ENCODE measurements around the gene SPHK2. TPM values are rescaled to one million over a fixed set of nuclear protein-coding genes. Genes with fewer than 3 reads are reported as not detected.
A peak's percentile ranks its signal among the peaks of the same experiment; 100 is the strongest.

SPHK2 gene
- total and polyA plus RNA-seq, 2 of the 8 experiments (the other 6 are each of a cell fraction or from before 2014, with no cell fraction given), result 43.9 to 60.9 TPM

GRCh38 chr19:48630296-48631063 is 11.2 kb downstream of the SPHK2 start:
- H3K36me3 ChIP-seq (ENCODE audit: control insufficient read depth in 2 of 4, insufficient read depth in 4 of 4, low read length in 3 of 4), result peaks cover 0 to 11% (median 1%) of the 10 kb centered on the region in 4 experiments; a peak in 1 of 8 replicates
- H3K79me2 ChIP-seq (ENCODE audit: control insufficient read depth in 1 of 2, insufficient read depth in 2 of 2, low read length in 2 of 2), result peaks cover 0 to 6% of the 10 kb centered on the region in 2 experiments; a peak in 2 of 4 replicates
- H2BK5ac ChIP-seq (ENCODE audit: low read depth, low read length), result peak overlapping the region; percentile 76; the same call in 1 of the 2 replicates
- H3K9me3 ChIP-seq (ENCODE audit: insufficient read depth in 2 of 2, low read depth in 1 of 2, low read length in 1 of 2), result no peaks in the 10 kb centered on the region
- no peak overlapping the region for H2BK120ac ChIP-seq (replicated peaks; ENCODE audit: low read depth, low read length)
- no peak overlapping the region for H3K23ac ChIP-seq (ENCODE audit: insufficient read length)
- no peak overlapping the region for H3K14ac ChIP-seq (ENCODE audit: insufficient read length)
- POLR2A ChIA-PET (ENCODE audit: partially characterized antibody), result interaction anchor here (0.6 to 30.9 kb wide), 20 partner anchors 11 to 338 kb away, joined by 3 to 788 read pairs (median 4); partner anchors contain the start of genes CA11, FAM83E, FUT2 and RPL18
- WGBS, 2 experiments (ENCODE audit: extremely low coverage in 1 of 2, insufficient coverage in 1 of 2, insufficient read length in 1 of 2, insufficient replicate concordance in 2 of 2, low coverage in 1 of 2, low lambda C conversion rate in 2 of 2, missing lambda C conversion rate in 1 of 2), result 2% methylated on average over 44 of the region's 47 CpGs; no CpG with 5 or more reads in 1 of the 2 experiments
- H2AK5ac ChIP-seq (ENCODE audit: low read depth, low read length), result no peak overlapping the region
- no peak overlapping the region for H4K8ac ChIP-seq (ENCODE audit: extremely low read depth, insufficient read depth, low read length)
- H3K23me2 ChIP-seq (ENCODE audit: low read depth, low read length), result peaks cover 10% of the 10 kb centered on the region
- CTCF ChIA-PET (ENCODE audit: partially characterized antibody), result interaction anchor here (0.5 to 2.1 kb wide), 17 partner anchors 8 to 432 kb away, joined by 3 to 6 read pairs (median 3); partner anchors contain the start of genes RPL18 and SPHK2
- H3K4me3 ChIP-seq (ENCODE audit: extremely low read depth in 1 of 4, insufficient read depth in 2 of 4, low read depth in 3 of 4, low read length in 4 of 4), result peak overlapping the region; percentile 11 to 55 (median 28); a peak in 7 of 8 replicates
- H2AFZ ChIP-seq (ENCODE audit: low read length), result no peak overlapping the region
- H3K27ac ChIP-seq (ENCODE audit: low read depth, low read length), result peak overlapping the region; percentile 71; the same call in 1 of the 2 replicates
- no peaks in the 10 kb centered on the region for H3K27me3 ChIP-seq (replicated peaks in 1 of 4; ENCODE audit: control insufficient read depth in 3 of 4, extremely low read depth in 1 of 4, insufficient read depth in 3 of 4, low read length in 3 of 4)
- DNase-seq (ENCODE audit: low read depth in 1 of 2, low spot score in 2 of 2), result peak in 1 of 2 experiments; percentile 81
- peak overlapping the region; percentile 31 for H4K91ac ChIP-seq (replicated peaks; ENCODE audit: insufficient read length, low read length)
- H3K79me1 ChIP-seq (ENCODE audit: low read depth, low read length), result no peaks in the 10 kb centered on the region
- peak overlapping the region; percentile 49 for H3K4ac ChIP-seq (replicated peaks; ENCODE audit: insufficient read length, low read depth, low read length)
- peak overlapping the region; percentile 69 to 83 for H3K4me2 ChIP-seq (ENCODE audit: insufficient read depth in 1 of 2, low read depth in 2 of 2, low read length in 2 of 2)
- no peak overlapping the region for H2BK12ac ChIP-seq (ENCODE audit: low read depth, low read length)
- no peak overlapping the region for H2BK20ac ChIP-seq (ENCODE audit: low read length)
- H3K56ac ChIP-seq (replicated peaks; ENCODE audit: insufficient read length, low read depth, low read length), result peak overlapping the region; percentile 43
- peak overlapping the region; percentile 31 for H4K5ac ChIP-seq (ENCODE audit: insufficient read length, low read depth, low read length)
- peak overlapping the region in 3 of 4 experiments; percentile 45 to 58 (median 48); a peak in 5 of 7 replicates for H3K9ac ChIP-seq (replicated peaks in 1 of 4; ENCODE audit: extremely low read depth in 1 of 4, low read depth in 3 of 4, low read length in 3 of 4)
- peak overlapping the region; percentile 90 for H3K18ac ChIP-seq (ENCODE audit: extremely low read depth, low read length)
- no peak for FAIRE-seq
- H3K4me1 ChIP-seq (replicated peaks in 1 of 4; ENCODE audit: control insufficient read depth in 3 of 4, insufficient read depth in 4 of 4, low read length in 3 of 4), result peaks cover 4 to 29% (median 23%) of the 10 kb centered on the region in 4 experiments
- H2BK15ac ChIP-seq (ENCODE audit: low read length), result no peak overlapping the region
- peaks cover 2 to 10% of the 10 kb centered on the region in 2 experiments for H4K20me1 ChIP-seq (replicated peaks in 1 of 2; ENCODE audit: control insufficient read depth in 1 of 2, insufficient read depth in 2 of 2, low read length in 2 of 2)
- 0 out of 2 replicates have a peak, but pooled peaks have one; percentile 9 for TF ChIP-seq PHF8 (conservative IDR thresholded peaks at IDR 0.05; ENCODE audit: low read depth, low read length)
- TF ChIP-seq SUZ12 (IDR thresholded peaks at IDR 0.05; ENCODE audit: low read length), result no peak
- TF ChIP-seq SRF (IDR thresholded peaks at IDR 0.05; ENCODE audit: low read depth, low read length), result no peak
- TF ChIP-seq TAF7 (optimal IDR thresholded peaks at IDR 0.05; ENCODE audit: borderline replicate concordance, low read depth, low read length), result peak; percentile 13
- TF ChIP-seq, protein P1, sequence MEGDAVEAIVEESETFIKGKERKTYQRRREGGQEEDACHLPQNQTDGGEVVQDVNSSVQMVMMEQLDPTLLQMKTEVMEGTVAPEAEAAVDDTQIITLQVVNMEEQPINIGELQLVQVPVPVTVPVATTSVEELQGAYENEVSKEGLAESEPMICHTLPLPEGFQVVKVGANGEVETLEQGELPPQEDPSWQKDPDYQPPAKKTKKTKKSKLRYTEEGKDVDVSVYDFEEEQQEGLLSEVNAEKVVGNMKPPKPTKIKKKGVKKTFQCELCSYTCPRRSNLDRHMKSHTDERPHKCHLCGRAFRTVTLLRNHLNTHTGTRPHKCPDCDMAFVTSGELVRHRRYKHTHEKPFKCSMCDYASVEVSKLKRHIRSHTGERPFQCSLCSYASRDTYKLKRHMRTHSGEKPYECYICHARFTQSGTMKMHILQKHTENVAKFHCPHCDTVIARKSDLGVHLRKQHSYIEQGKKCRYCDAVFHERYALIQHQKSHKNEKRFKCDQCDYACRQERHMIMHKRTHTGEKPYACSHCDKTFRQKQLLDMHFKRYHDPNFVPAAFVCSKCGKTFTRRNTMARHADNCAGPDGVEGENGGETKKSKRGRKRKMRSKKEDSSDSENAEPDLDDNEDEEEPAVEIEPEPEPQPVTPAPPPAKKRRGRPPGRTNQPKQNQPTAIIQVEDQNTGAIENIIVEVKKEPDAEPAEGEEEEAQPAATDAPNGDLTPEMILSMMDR (IDR thresholded peaks at IDR 0.05; ENCODE audit: control extremely low read depth in 1 of 3, insufficient read depth in 1 of 3, low read depth in 1 of 3, low read length in 3 of 3), result peak in 2 of 3 experiments; percentile 14 to 44; a peak in 2 of 4 replicates
- TF ChIP-seq SP4 (IDR thresholded peaks at IDR 0.05; ENCODE audit: low read length), result no peak
- TF ChIP-seq, protein P2, sequence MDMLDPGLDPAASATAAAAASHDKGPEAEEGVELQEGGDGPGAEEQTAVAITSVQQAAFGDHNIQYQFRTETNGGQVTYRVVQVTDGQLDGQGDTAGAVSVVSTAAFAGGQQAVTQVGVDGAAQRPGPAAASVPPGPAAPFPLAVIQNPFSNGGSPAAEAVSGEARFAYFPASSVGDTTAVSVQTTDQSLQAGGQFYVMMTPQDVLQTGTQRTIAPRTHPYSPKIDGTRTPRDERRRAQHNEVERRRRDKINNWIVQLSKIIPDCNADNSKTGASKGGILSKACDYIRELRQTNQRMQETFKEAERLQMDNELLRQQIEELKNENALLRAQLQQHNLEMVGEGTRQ (IDR thresholded peaks at IDR 0.05; ENCODE audit: low read length), result peak; percentile 12; the same call in 1 of the 2 replicates

Measured in H1 (cell line).